IPS-20b (cell line): ENCODE data around the gene PIGB.

ENCODE experiments used
- H3K27ac ChIP-seq: one replicate; pipeline ENCODE4 v1.5.1; 2013; ENCODE audit warnings: low read length
- H3K27me3 ChIP-seq: 2 replicates; pipeline ENCODE4 v1.6.1; 2013; ENCODE audit warnings: mild to moderate bottlenecking, low read length, inconsistent platforms; ENCODE audit not compliant: insufficient read depth
- H3K36me3 ChIP-seq: 2 replicates; pipeline ENCODE4 v1.6.1; 2013; ENCODE audit warnings: low read depth, mild to moderate bottlenecking, inconsistent platforms, low read length, moderate library complexity; ENCODE audit not compliant: insufficient read depth
- H3K4me1 ChIP-seq: 2 replicates; pipeline ENCODE4 v1.6.1; 2013; ENCODE audit warnings: mild to moderate bottlenecking, control low read depth, inconsistent platforms, low read length, moderate library complexity; ENCODE audit not compliant: insufficient read depth
- H3K4me3 ChIP-seq: 2 replicates; pipeline ENCODE4 v1.5.1; 2013; ENCODE audit warnings: mild to moderate bottlenecking, low read length, inconsistent platforms
- H3K9ac ChIP-seq: 2 replicates; pipeline ENCODE4 v1.6.1; 2013; ENCODE audit warnings: low read depth, mild to moderate bottlenecking, inconsistent platforms, low read length, moderate library complexity
- H3K9me3 ChIP-seq: 2 replicates; pipeline ENCODE4 v1.6.1; 2013; ENCODE audit warnings: mild to moderate bottlenecking, low read depth, low read length, inconsistent platforms; ENCODE audit not compliant: insufficient read depth

PIGB gene

DNA sequence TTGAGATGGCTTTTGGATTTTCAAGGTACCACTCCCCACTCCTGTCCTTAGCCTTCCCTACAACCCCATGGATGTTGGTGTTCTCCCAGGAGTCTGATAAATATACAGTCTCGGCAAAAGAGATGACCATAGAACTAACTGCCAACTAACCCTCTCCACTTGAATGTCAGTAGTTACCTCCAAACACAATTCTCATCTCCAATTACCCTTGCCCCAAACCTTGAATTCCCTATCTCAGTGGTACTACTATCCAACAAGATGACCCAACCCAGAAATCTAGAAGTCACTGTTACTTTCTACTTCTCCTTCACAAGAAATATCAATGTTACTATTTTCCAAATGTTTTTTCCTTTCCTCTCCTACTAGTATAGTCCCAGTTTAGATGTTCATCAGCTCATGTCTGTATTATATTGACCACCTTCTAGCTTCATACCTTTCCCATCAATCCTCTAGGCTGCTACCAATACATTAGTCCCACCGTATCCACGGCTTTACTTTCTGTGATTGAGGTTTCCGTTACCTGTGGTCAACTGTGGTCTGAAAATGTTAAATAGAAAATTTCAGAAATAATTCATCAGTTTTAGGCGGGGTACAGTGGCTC is 38.1 kb downstream of the PIGB start:
- H3K27ac ChIP-seq: no peak overlapping the region

DNA sequence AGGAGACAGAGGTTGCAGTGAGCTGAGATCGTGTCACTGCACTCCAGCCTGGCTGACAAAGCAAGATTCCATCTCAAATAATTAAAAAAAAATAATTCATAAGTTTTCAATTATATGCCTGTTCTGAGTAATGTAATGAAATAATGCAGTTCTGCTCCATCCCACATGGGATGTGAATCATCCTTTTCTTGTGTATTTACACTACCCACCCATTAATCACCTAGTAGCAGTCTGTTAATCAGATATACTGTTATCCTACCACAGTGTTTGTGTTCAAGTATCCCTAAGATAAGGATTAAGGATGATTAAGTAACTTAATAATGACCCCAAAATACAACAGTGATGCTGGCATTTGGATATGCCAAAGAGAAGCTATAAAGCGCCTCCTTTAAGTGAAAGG is 38.8 kb downstream of the PIGB start:
- Histone ChIP-seq H3K9me3 (no peaks in the 10 kb centered on the region), H3K4me1 (peaks cover 12% of the 10 kb centered on the region; the same call in 1 of the 2 replicates), H3K4me3 (no peak overlapping the region), H3K36me3 (no peaks in the 10 kb centered on the region), H3K27me3 (no peaks in the 10 kb centered on the region), H3K9ac (no peak overlapping the region), H3K27ac (no peak overlapping the region)

More for the DNA sequence above, 38.1 kb downstream of the PIGB start:
- Histone ChIP-seq H3K36me3 (no peaks in the 10 kb centered on the region), H3K9ac (no peak overlapping the region), H3K4me1 (peaks cover 18% of the 10 kb centered on the region; the same call in 1 of the 2 replicates), H3K4me3 (no peak overlapping the region), H3K9me3 (no peaks in the 10 kb centered on the region), H3K27me3 (no peaks in the 10 kb centered on the region)

DNA sequence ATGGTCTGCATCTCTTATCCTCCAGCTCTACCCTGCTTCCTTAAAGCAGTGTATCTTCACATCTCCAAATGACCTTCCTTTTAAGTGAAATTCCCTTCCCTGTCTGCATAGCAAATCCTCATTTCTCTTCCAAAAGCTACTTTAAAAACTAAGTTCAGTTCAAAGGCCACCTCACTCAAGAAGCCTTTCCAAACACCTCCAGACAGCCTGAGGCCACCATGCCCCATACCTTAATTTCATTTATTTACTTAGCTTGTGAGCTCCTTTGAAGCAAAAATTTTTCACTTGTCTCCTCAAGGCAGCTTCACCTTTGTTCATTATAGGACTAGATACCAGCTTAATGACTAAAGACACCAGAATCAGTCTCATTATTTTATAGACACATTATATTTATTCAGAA is 39.4 kb downstream of the PIGB start:
- no peak overlapping the region for H3K27ac ChIP-seq
- no peaks in the 10 kb centered on the region for H3K36me3 ChIP-seq
- H3K9me3 ChIP-seq: no peaks in the 10 kb centered on the region
- peaks cover 7% of the 10 kb centered on the region; the same call in 1 of the 2 replicates for H3K4me1 ChIP-seq
- no peak overlapping the region for H3K4me3 ChIP-seq
- no peak overlapping the region for H3K9ac ChIP-seq
- H3K27me3 ChIP-seq: no peaks in the 10 kb centered on the region

DNA sequence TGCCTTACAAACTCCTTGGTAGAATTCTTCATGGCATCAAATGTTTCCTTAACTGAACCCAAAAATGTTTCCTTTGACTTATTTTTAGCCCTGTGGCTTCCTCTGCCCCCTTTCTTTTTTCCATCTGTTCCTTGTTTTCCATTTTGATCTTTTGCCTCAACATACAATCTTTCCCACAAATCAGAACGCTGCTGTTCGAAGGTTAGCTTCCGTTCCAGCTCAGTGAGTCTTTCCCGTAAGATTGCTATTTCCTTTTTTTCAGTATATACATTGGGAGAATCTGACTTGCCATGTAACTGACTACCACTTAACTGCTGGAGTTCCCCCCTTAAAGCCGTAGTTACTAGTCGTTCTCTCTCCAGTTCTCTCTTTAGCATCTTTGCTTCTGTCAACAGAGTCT is 41.2 kb downstream of the PIGB start:
- no peak overlapping the region for H3K27ac ChIP-seq
- no peak overlapping the region for H3K4me3 ChIP-seq
- no peaks in the 10 kb centered on the region for H3K27me3 ChIP-seq
- H3K4me1 ChIP-seq: peaks cover 7% of the 10 kb centered on the region; the same call in 1 of the 2 replicates
- H3K9ac ChIP-seq: no peak overlapping the region
- H3K9me3 ChIP-seq: no peaks in the 10 kb centered on the region
- no peaks in the 10 kb centered on the region for H3K36me3 ChIP-seq

DNA sequence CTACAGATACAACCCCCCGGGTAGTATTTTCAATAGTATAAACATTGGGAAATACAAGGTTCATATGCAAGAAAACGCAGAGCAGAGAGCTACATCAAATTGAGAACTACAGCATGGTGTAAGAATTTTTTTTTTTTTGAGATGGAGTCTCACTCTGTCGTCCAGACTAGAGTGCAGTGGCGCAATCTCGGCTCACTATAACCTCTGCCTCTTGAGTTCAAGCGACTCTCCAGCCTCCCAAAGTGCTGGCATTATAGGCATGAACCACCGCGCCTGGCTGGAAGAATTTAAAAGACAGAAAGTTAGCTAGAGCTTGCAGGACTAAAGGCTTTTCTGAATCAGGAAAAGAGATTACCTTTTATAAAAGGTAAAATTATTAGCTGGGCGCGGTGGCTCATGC is 42.0 kb downstream of the PIGB start:
- Histone ChIP-seq H3K9me3 (no peaks in the 10 kb centered on the region), H3K27me3 (no peaks in the 10 kb centered on the region), H3K27ac (no peak overlapping the region), H3K9ac (no peak overlapping the region), H3K4me1 (peaks cover 7% of the 10 kb centered on the region; the same call in 1 of the 2 replicates), H3K36me3 (no peaks in the 10 kb centered on the region), H3K4me3 (no peak overlapping the region)

DNA sequence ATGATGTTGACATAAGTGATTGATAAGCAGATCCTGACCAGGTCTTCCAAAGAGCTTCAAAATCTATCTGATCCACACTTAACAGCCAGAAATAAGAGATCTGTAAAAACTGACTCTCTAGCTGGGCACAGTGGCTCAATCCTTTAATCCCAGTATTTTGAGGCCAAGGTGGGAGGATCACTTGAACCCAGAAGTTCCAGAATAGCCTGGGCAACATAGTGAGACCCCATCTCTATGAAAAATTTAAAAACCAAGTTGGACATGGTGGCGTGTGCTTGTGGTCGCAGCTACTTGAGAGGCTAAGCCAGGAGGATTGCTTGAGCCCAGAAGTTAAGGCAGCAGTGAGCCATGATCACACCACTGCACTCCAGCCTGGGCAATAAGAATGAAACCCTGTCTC is 43.6 kb downstream of the PIGB start:
- no peaks in the 10 kb centered on the region for H3K36me3 ChIP-seq
- H3K27ac ChIP-seq: no peak overlapping the region
- H3K9me3 ChIP-seq: no peaks in the 10 kb centered on the region
- no peak overlapping the region for H3K4me3 ChIP-seq
- peaks cover 7% of the 10 kb centered on the region; the same call in 1 of the 2 replicates for H3K4me1 ChIP-seq
- H3K27me3 ChIP-seq: no peaks in the 10 kb centered on the region
- no peak overlapping the region for H3K9ac ChIP-seq

DNA sequence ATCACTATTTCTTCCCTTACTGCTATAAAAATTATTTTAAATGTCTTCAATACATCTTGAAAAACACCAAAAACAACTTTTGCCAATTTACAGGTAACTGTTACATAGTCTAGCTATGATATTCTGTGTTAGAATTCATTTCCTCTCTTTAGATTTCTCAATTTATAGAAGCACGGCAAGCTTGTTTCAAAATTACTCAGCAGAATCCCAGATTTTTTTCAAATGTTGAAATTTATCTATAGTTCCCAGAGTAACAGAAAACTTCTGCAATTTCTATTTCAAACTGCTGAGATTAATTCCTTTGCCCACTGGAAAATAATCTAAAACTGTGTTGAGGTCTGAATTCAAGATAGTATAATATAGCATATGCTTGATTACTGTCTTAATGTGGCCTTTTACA is 48.0 kb downstream of the PIGB start:
- Histone ChIP-seq H3K27ac (no peak overlapping the region), H3K9ac (no peak overlapping the region), H3K4me3 (no peak overlapping the region), H3K4me1 (no peaks in the 10 kb centered on the region), H3K27me3 (no peaks in the 10 kb centered on the region), H3K36me3 (no peaks in the 10 kb centered on the region), H3K9me3 (no peaks in the 10 kb centered on the region)

DNA sequence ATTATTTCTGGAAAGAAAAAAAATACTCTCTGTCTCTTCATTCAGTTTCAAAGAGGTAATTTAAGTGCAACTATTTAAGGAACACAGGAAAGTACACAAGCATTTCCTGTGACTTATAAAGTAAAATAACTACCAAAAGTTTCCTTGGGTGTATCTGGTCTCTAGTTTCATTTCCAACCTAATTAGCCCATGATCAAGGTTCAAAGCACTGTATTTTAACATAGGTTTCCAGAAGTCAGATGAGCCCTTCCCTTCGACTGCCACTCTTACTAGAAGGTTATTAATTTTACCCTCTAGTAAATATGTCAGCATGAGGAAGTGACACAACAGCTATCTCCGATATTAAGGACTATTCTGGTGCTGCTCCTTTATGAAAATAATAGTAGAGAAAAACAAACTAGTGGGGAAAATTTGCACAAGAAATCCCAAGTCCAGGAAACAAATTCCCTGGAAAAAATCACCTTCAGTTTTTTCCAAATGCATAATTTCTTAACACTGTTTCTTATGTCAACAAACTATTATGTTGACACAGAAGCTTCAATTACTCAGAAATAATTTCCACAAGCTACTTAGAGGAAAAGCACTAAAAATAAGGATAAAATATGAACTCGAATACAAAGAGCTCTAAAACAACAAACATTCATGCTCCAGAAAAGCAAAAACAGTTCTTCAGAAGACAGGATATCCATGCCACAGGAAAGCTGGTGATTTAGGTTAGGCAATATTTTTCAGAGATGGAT is 53.8 kb downstream of the PIGB start:
- H3K4me3 ChIP-seq: no peak overlapping the region
- no peaks in the 10 kb centered on the region for H3K27me3 ChIP-seq
- no peak overlapping the region for H3K27ac ChIP-seq
- no peaks in the 10 kb centered on the region for H3K9me3 ChIP-seq
- no peak overlapping the region for H3K9ac ChIP-seq
- no peaks in the 10 kb centered on the region for H3K4me1 ChIP-seq
- no peaks in the 10 kb centered on the region; the same call in 1 of the 2 replicates for H3K36me3 ChIP-seq

DNA sequence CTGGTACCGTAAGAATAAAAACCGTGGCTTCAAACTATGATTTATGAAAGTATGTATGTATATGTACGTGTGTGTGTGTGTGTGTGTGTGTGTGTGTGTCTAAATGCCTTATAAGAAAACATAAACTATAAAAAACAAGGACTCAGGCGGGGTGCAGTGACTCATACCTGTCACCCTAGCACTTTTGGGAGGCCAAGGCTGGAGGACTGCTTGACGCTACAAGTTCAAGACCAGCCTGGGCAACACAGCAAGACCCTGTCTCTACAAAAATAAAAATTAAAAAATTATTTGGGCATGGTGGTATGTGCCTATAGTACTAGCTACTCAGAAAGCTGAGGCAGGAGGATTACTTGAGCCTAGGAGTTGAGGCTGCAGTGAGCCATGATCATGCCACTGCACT is 60.1 kb downstream of the PIGB start:
- Histone ChIP-seq H3K4me1 (no peaks in the 10 kb centered on the region), H3K27ac (no peak overlapping the region), H3K9me3 (no peaks in the 10 kb centered on the region), H3K27me3 (no peaks in the 10 kb centered on the region), H3K36me3 (no peaks in the 10 kb centered on the region; the same call in 1 of the 2 replicates), H3K4me3 (no peak overlapping the region), H3K9ac (no peak overlapping the region)

DNA sequence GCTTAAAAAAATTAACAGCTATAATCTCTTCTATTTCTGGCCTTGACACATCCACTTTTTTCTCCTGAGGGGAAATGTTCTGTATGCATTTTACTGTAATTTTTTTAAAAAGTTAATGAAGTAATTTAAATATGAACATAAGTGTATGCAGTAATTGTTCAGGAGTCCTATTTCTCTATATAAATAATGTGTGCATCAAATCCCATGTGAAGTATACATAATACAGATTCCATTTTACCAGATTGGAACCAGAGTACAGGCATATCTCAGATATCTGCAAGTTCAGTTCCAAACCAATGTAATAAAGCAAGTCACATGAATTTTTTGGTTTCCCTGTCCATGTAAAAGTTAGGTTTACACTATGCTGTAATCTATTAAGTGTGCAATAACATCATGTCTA is 62.6 kb downstream of the PIGB start:
- H3K9me3 ChIP-seq: no peaks in the 10 kb centered on the region
- no peaks in the 10 kb centered on the region for H3K4me1 ChIP-seq
- no peak overlapping the region for H3K4me3 ChIP-seq
- no peaks in the 10 kb centered on the region for H3K27me3 ChIP-seq
- H3K36me3 ChIP-seq: no peaks in the 10 kb centered on the region; the same call in 1 of the 2 replicates
- no peak overlapping the region for H3K27ac ChIP-seq
- H3K9ac ChIP-seq: no peak overlapping the region

DNA sequence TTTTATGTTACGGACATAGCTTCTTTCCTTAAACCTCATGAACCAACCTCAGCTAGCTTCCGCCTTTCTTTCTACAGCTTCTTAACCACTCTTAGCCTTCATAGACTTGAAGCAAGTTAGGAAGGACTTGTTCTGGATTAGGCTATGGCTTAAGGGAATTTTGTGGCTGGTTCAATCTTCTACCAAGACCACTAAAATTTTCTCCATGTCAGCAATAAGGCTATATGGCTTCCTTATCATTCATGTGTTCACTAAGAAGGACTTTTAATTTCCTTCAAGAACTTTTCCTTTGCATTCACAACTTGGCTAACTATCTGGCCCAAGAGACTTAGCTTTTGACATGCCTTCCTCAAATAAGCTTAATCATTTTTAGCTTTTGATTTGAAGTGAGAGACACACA is 64.7 kb downstream of the PIGB start:
- no peak overlapping the region for H3K4me3 ChIP-seq
- H3K9me3 ChIP-seq: no peaks in the 10 kb centered on the region
- no peaks in the 10 kb centered on the region for H3K4me1 ChIP-seq
- H3K27me3 ChIP-seq: no peaks in the 10 kb centered on the region
- no peak overlapping the region for H3K27ac ChIP-seq
- H3K9ac ChIP-seq: no peak overlapping the region
- H3K36me3 ChIP-seq: no peaks in the 10 kb centered on the region

DNA sequence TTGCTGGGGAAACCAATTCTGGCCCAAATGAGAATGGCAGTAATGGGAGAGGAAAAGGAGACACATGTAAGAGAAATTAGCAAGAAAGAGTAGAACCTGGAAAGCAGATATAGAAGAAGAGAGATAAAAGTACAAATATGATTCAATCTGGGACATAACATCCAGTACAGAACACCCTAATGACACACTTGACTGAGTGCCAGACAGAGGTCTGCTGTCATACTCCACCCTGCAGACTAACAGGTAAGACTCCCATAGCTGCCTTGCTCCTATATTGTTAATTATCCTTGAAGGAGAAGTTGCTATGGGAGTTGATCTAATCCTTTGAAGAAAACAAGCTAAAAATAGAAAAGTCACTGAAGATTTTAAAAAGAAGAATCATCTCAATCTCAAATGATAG is 68.0 kb downstream of the PIGB start:
- no peaks in the 10 kb centered on the region for H3K9me3 ChIP-seq
- H3K4me3 ChIP-seq: no peak overlapping the region
- no peaks in the 10 kb centered on the region for H3K27me3 ChIP-seq
- no peak overlapping the region for H3K9ac ChIP-seq
- no peaks in the 10 kb centered on the region for H3K4me1 ChIP-seq
- H3K36me3 ChIP-seq: no peaks in the 10 kb centered on the region
- no peak overlapping the region for H3K27ac ChIP-seq
